A673 (cell line): ENCODE measurements around the gene CNOT8. TPM values are rescaled to one million over a fixed set of nuclear protein-coding genes. Genes with fewer than 3 reads are reported as not detected.

Experiments used
- BruUV-seq: library from RNA; stranded (reverse); fragments of 400-500 nt; replicated peaks from 2 replicates; lab custom pipeline; 2021; lab: Mats Ljungman, UMichigan
- CTCF ChIA-PET: fragments of 300-600 bp; sonication (Branson Sonifier 250); formaldehyde crosslinking; loops from one replicate; lab custom pipeline; 2022; ENCODE audit warnings: antibody characterized with exemption; lab: Charles Lee
- POLR2A ChIA-PET: fragments of 300-600 bp; sonication (Branson Sonifier 250); formaldehyde crosslinking; loops from one replicate; lab custom pipeline; 2022; ENCODE audit warnings: antibody characterized with exemption; ENCODE audit not compliant: low non-redundant PET; lab: Charles Lee
- DNase-seq: peaks from one replicate; pipeline ENCODE4 v3.0.0-alpha.2; 2015; ENCODE audit warnings: low spot score
- H3K27ac ChIP-seq: fragments of 200-600 bp; sonication (generic); 2 replicates; pipeline ENCODE4 v1.5.1; 2016; ENCODE audit warnings: mixed run types, low read depth, mild to moderate bottlenecking, mixed read lengths, antibody characterized with exemption, low read length; ENCODE audit not compliant: poor library complexity, severe bottlenecking
- H3K27me3 ChIP-seq: fragments of 200-600 bp; sonication (generic); replicated peaks from 2 replicates; pipeline ENCODE4 v1.6.1; 2017; ENCODE audit warnings: mixed run types, low read depth, mild to moderate bottlenecking, mixed read lengths, antibody characterized with exemption, low read length; ENCODE audit not compliant: insufficient read depth, poor library complexity
- H3K36me3 ChIP-seq: fragments of 200-600 bp; sonication (generic); 2 replicates; pipeline ENCODE4 v1.6.1; 2016; ENCODE audit warnings: mixed run types, mild to moderate bottlenecking, mixed read lengths, antibody characterized with exemption, low read length; ENCODE audit not compliant: insufficient read depth, poor library complexity, severe bottlenecking
- H3K4me1 ChIP-seq: fragments of 200-600 bp; sonication (generic); 2 replicates; pipeline ENCODE4 v1.6.1; 2017; ENCODE audit warnings: mixed run types, mild to moderate bottlenecking, mixed read lengths, antibody characterized with exemption, low read length; ENCODE audit not compliant: insufficient read depth, poor library complexity, severe bottlenecking
- H3K4me3 ChIP-seq: fragments of 200-600 bp; sonication (generic); 2 replicates; pipeline ENCODE4 v1.5.1; 2016; ENCODE audit warnings: low read depth, mixed run types, mild to moderate bottlenecking, mixed read lengths, low read length; ENCODE audit not compliant: poor library complexity, severe bottlenecking
- H3K9me3 ChIP-seq: fragments of 200-600 bp; sonication (generic); 2 replicates; pipeline ENCODE4 v1.6.1; 2016; ENCODE audit warnings: mixed run types, low read depth, mild to moderate bottlenecking, mixed read lengths, antibody characterized with exemption, low read length; ENCODE audit not compliant: poor library complexity, severe bottlenecking
- EZH2 ChIP-seq: fragments of 200-600 bp; sonication (generic); IDR thresholded peaks from 2 replicates; pipeline ENCODE4 v1.6.1; 2017; ENCODE audit warnings: borderline replicate concordance, low read depth, mild to moderate bottlenecking, mixed read lengths, antibody characterized with exemption, low read length; ENCODE audit not compliant: poor library complexity, severe bottlenecking
- intact Hi-C: fragments of 100-400 bp; cut with micrococcal nuclease; formaldehyde crosslinking; loops from one replicate; pipeline ENCODE4 v1.10.0; 2022; ENCODE audit not compliant: unreplicated experiment
- total RNA-seq: library from RNA; stranded (reverse); gene quantifications from 2 replicates; pipeline ENCODE4 v1.2.3, GENCODE V29; 2021
- TF ChIP-seq, protein P1 (sequence below): fragments of 300-800, 200-600 bp; sonication (generic); conservative IDR thresholded peaks from 2 replicates; pipeline ENCODE4 v1.5.1; 2017; ENCODE audit warnings: low read depth, mild to moderate bottlenecking, antibody characterized with exemption, low read length, moderate library complexity, mixed read lengths

Gene CNOT8
- total RNA-seq, 1 experiment from 2014 or later: 45.2 TPM

DNA sequence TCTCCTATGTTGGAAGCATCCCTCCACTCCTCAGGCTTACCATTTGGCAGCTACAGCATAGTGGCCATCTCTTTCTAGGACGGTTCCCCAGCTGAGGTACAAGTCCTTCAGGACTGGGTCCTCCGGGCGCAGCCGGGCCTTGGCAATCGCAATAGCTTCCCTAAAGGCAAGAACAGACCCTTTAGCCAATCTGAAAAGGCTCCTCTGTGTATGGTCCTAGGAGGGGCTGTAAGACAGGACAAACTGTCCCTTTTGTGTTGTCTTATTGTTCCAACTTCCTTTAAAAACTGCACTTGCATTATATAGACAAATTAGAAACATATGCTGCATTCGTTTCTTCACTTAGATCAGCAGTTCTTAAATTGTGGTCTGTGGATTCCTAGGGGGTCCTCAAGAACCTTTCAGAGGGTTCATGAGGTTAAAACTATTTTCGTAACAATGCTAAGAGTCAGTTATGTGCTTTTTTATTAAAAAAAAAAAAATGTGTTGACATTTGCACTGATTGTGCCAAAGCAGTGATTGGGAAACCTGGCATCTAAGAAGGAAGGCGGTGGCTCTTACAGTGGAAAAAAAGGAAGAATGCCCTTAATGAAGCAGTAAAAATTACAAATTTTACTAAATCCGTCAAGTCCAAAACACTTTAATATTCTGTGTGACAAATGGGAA lies 40.9 kb downstream of the CNOT8 start:
- no peak for DNase-seq
- H3K4me1 ChIP-seq: no peaks in the 10 kb centered on the region
- intact Hi-C loops: no loop called here
- no peaks in the 10 kb centered on the region for H3K27me3 ChIP-seq
- no peak overlapping the region for H3K4me3 ChIP-seq
- H3K27ac ChIP-seq: peak overlapping the region; percentile 50
- BruUV-seq: no TSS peak
- H3K36me3 ChIP-seq: peaks cover 89% of the 10 kb centered on the region
- no peaks in the 10 kb centered on the region for H3K9me3 ChIP-seq
- CTCF ChIA-PET: no interaction called here
- POLR2A ChIA-PET: no interaction called here
- TF ChIP-seq EZH2: no peak
- TF ChIP-seq, protein P1, sequence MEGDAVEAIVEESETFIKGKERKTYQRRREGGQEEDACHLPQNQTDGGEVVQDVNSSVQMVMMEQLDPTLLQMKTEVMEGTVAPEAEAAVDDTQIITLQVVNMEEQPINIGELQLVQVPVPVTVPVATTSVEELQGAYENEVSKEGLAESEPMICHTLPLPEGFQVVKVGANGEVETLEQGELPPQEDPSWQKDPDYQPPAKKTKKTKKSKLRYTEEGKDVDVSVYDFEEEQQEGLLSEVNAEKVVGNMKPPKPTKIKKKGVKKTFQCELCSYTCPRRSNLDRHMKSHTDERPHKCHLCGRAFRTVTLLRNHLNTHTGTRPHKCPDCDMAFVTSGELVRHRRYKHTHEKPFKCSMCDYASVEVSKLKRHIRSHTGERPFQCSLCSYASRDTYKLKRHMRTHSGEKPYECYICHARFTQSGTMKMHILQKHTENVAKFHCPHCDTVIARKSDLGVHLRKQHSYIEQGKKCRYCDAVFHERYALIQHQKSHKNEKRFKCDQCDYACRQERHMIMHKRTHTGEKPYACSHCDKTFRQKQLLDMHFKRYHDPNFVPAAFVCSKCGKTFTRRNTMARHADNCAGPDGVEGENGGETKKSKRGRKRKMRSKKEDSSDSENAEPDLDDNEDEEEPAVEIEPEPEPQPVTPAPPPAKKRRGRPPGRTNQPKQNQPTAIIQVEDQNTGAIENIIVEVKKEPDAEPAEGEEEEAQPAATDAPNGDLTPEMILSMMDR: no peak

DNA sequence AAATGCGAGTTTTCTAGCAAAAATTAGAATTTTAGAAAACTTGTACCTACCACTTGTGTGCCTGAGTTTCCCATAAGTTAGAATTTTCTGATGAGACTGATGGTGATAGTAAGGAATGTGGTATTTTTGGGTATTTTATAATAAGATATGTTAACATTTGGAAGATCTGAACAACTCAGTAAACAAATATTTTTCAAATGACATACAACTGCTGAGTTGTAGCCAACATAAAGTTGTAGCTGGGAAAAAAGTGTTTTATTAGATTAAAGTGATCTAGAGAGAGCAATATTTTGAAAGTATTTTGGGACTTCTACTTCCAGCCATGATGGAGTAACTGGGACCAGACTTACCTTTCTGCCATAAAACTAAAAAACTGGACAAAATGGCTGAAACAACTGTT lies 41.6 kb downstream of the CNOT8 start:
- Histone ChIP-seq H3K36me3 (peaks cover 94% of the 10 kb centered on the region), H3K27me3 (no peaks in the 10 kb centered on the region), H3K27ac (no peak overlapping the region), H3K4me1 (no peaks in the 10 kb centered on the region), H3K9me3 (no peaks in the 10 kb centered on the region), H3K4me3 (no peak overlapping the region)
- BruUV-seq: no TSS peak
- TF ChIP-seq EZH2: no peak
- TF ChIP-seq, protein P1: no peak
- ChIA-PET POLR2A (no interaction called here), CTCF (no interaction called here)
- intact Hi-C loops: no loop called here
- DNase-seq: no peak

GRCh38 chr5:154901276-154901675 lies 42.8 kb downstream of the CNOT8 start:
- BruUV-seq: no TSS peak
- Histone ChIP-seq H3K36me3 (peaks cover 93% of the 10 kb centered on the region), H3K4me1 (no peaks in the 10 kb centered on the region), H3K27me3 (no peaks in the 10 kb centered on the region), H3K4me3 (no peak overlapping the region), H3K9me3 (no peaks in the 10 kb centered on the region), H3K27ac (no peak overlapping the region)
- no peak for DNase-seq
- no peak for TF ChIP-seq EZH2
- TF ChIP-seq, protein P1: no peak
- intact Hi-C loops: no loop called here
- CTCF ChIA-PET: no interaction called here
- POLR2A ChIA-PET: no interaction called here
